HL-60 (cell line): ENCODE results near the gene KCTD15.

Experiments used
- DNase-seq, 2 experiments: peaks; one replicate each; pipeline ENCODE4 v3.0.0-alpha.2; 2010 to 2020; ENCODE audit warnings: low read depth in 1 of 2, low spot score in 1 of 2
- H3K27ac ChIP-seq: fragments of 250-450 bp; sonication (Bioruptor Pico); replicated peaks from 2 replicates; pipeline ENCODE4 v1.5.1; 2020; ENCODE audit warnings: mild to moderate bottlenecking, moderate library complexity
- H3K27me3 ChIP-seq: fragments of 250-450 bp; sonication (Bioruptor Pico); 2 replicates; pipeline ENCODE4 v1.5.1; 2021; ENCODE audit warnings: mild to moderate bottlenecking, moderate library complexity; ENCODE audit not compliant: insufficient read depth, poor library complexity, severe bottlenecking
- H3K4me3 ChIP-seq: replicated peaks from 2 replicates; pipeline ENCODE4 v1.5.1; 2011; ENCODE audit warnings: mild to moderate bottlenecking, control low read depth, low read length; ENCODE audit not compliant: insufficient read depth
- CTCF ChIP-seq: IDR thresholded peaks from one replicate; pipeline ENCODE4 v1.5.1; 2011; ENCODE audit warnings: low read length, control low read depth, inconsistent platforms; ENCODE audit not compliant: insufficient read depth
- GABPA ChIP-seq: IDR thresholded peaks from 2 replicates; pipeline ENCODE4 v1.6.1; 2012; ENCODE audit warnings: low read depth
- POLR2AphosphoS5 ChIP-seq: IDR thresholded peaks from 2 replicates; pipeline ENCODE4 v1.6.1; 2012; ENCODE audit warnings: low read depth
- REST ChIP-seq: IDR thresholded peaks from 2 replicates; pipeline ENCODE4 v1.6.1; 2012; ENCODE audit warnings: low read depth; ENCODE audit not compliant: insufficient replicate concordance
- SPI1 ChIP-seq: IDR thresholded peaks from 2 replicates; pipeline ENCODE4 v1.6.1; 2012; ENCODE audit warnings: low read depth, mild to moderate bottlenecking, borderline replicate concordance

Gene KCTD15

GRCh38 chr19:33774751-33775150 is 21.9 kb upstream of the KCTD15 start:
- H3K4me3 ChIP-seq, result no peak overlapping the region
- H3K27me3 ChIP-seq, result no peaks in the 10 kb centered on the region
- no peak for TF ChIP-seq GABPA
- no peak for DNase-seq
- no peak overlapping the region for H3K27ac ChIP-seq

GRCh38 chr19:33775731-33776487 is 20.8 kb upstream of the KCTD15 start:
- no peak for DNase-seq
- TF ChIP-seq POLR2AphosphoS5 (no peak), GABPA (no peak), REST (no peak), SPI1 (no peak), CTCF (no peak)

GRCh38 chr19:33777351-33777750 is 19.3 kb upstream of the KCTD15 start:
- TF ChIP-seq SPI1 (no peak), CTCF (no peak), GABPA (no peak), POLR2AphosphoS5 (no peak), REST (no peak)

More at GRCh38 chr19:33775731-33776487, 20.8 kb upstream of the KCTD15 start:
- Histone ChIP-seq H3K27me3 (no peaks in the 10 kb centered on the region), H3K27ac (no peak overlapping the region), H3K4me3 (no peak overlapping the region)

GRCh38 chr19:33777753-33778088 is 18.9 kb upstream of the KCTD15 start:
- Histone ChIP-seq H3K27ac (no peak overlapping the region), H3K4me3 (no peak overlapping the region), H3K27me3 (no peaks in the 10 kb centered on the region)
- TF ChIP-seq GABPA (no peak), CTCF (no peak), SPI1 (no peak), REST (no peak), POLR2AphosphoS5 (no peak)
- DNase-seq, result no peak

More at GRCh38 chr19:33777351-33777750, 19.3 kb upstream of the KCTD15 start:
- H3K27ac ChIP-seq, result no peak overlapping the region
- H3K27me3 ChIP-seq, result no peaks in the 10 kb centered on the region
- no peak for DNase-seq
- no peak overlapping the region for H3K4me3 ChIP-seq
